MM.1S (cell line): ENCODE data around the gene VAC14.

Experiments
- CTCF ChIP-seq: fragments of 300-600 bp; sonication (generic); IDR thresholded peaks from 2 replicates; pipeline ENCODE4 v1.5.1; 2016; ENCODE audit warnings: antibody characterized with exemption, low read length, mixed read lengths
- EZH2 ChIP-seq: fragments of 300-600 bp; sonication (generic); optimal IDR thresholded peaks from 2 replicates; pipeline ENCODE3; 2017; ENCODE audit warnings: low read depth, mild to moderate bottlenecking, antibody characterized with exemption, low read length, mixed read lengths
- EZH2phosphoT487 ChIP-seq: fragments of 300-600 bp; sonication (generic); IDR thresholded peaks from 2 replicates; pipeline ENCODE4 v1.6.1; 2018; ENCODE audit warnings: antibody characterized with exemption, low read length

- TF ChIP-seq CTCF (no peak), EZH2phosphoT487 (no peak), EZH2 (no peak)
Measured at GRCh38 chr16:70736465-70737376, 64.2 kb downstream of the VAC14 start.
